ENCODE data around the gene RAPGEF2. TPM values are rescaled to one million over a fixed set of nuclear protein-coding genes. Genes with fewer than 3 reads are reported as not detected.

The RAPGEF2 gene
- total RNA-seq, 1 experiment from 2014 or later = 26.3 TPM

GRCh38 chr4:159101988-159102621, 774 bp upstream of the RAPGEF2 start:
- no peaks in the 10 kb centered on the region for H3K9me3 Mint-ChIP-seq (ENCODE audit: unreplicated experiment)
- H3K27me3 Mint-ChIP-seq (ENCODE audit: insufficient read depth, unreplicated experiment) = no peaks in the 10 kb centered on the region
- H3K36me3 Mint-ChIP-seq (ENCODE audit: insufficient read depth, unreplicated experiment) = peaks cover 5% of the 10 kb centered on the region
- ChIA-PET CTCF (no interaction called here), POLR2A (interaction anchor here (0.6 to 1.7 kb wide), 5 partner anchors 23 to 378 kb away, joined by 3 to 6 read pairs (median 3); no protein-coding TSS in a partner anchor)
- no peak for TF ChIP-seq CTCF (IDR thresholded peaks at IDR 0.05; ENCODE audit: unreplicated experiment)
- peaks cover 23% of the 10 kb centered on the region for H3K4me1 Mint-ChIP-seq (ENCODE audit: insufficient read depth, unreplicated experiment)
- no peak overlapping the region for H3K27ac Mint-ChIP-seq (ENCODE audit: low read depth, unreplicated experiment)
- BruUV-seq (replicated peaks) = TSS peak; percentile 19
- peak overlapping the region; percentile 93 for H3K4me3 Mint-ChIP-seq (ENCODE audit: unreplicated experiment)
- no peak for DNase-seq (ENCODE audit: unreplicated experiment)
- intact Hi-C loops (cut with micrococcal nuclease) = loop anchor here (2.0 to 5.0 kb wide), 3 partner anchors 230 to 379 kb away; partner anchors contain the start of gene PPID

- Mint-ChIP-seq H3K4me1 (ENCODE audit: insufficient read depth, unreplicated experiment) (peaks cover 28% of the 10 kb centered on the region), H3K27ac (ENCODE audit: low read depth, unreplicated experiment) (peak overlapping the region; percentile 89), H3K36me3 (ENCODE audit: insufficient read depth, unreplicated experiment) (peaks cover 5% of the 10 kb centered on the region), H3K9me3 (ENCODE audit: unreplicated experiment) (no peaks in the 10 kb centered on the region), H3K4me3 (ENCODE audit: unreplicated experiment) (peak overlapping the region; percentile 93), H3K27me3 (ENCODE audit: insufficient read depth, unreplicated experiment) (no peaks in the 10 kb centered on the region)
- intact Hi-C loops (cut with micrococcal nuclease) = loop anchor here (2.0 to 5.0 kb wide), 3 partner anchors 231 to 381 kb away; partner anchors contain the start of gene PPID
- ChIA-PET CTCF (interaction anchor here (0.7 to 1.1 kb wide), 2 partner anchors 20 to 111 kb away, joined by 3 to 4 read pairs; no protein-coding TSS in a partner anchor), POLR2A (interaction anchor here (0.6 to 2.7 kb wide), 6 partner anchors 12 to 306 kb away, joined by 3 to 19 read pairs (median 4); no protein-coding TSS in a partner anchor)
- peak; percentile 39 for DNase-seq (ENCODE audit: unreplicated experiment)
- no peak for TF ChIP-seq CTCF (IDR thresholded peaks at IDR 0.05; ENCODE audit: unreplicated experiment)
- BruUV-seq (replicated peaks) = no TSS peak
Measured at GRCh38 chr4:159103384-159103990, 608 bp downstream of the RAPGEF2 start.

GRCh38 chr4:159104694-159105414, 2.0 kb downstream of the RAPGEF2 start:
- no peak for TF ChIP-seq CTCF (IDR thresholded peaks at IDR 0.05; ENCODE audit: unreplicated experiment)
- CTCF ChIA-PET = interaction anchor here (0.7 to 1.3 kb wide), 6 partner anchors 10 to 107 kb away, joined by 3 to 6 read pairs (median 3); no protein-coding TSS in a partner anchor
- peaks cover 33% of the 10 kb centered on the region for H3K4me1 Mint-ChIP-seq (ENCODE audit: insufficient read depth, unreplicated experiment)

More at GRCh38 chr4:159104694-159105414, 2.0 kb downstream of the RAPGEF2 start:
- peak; percentile 68 for DNase-seq (ENCODE audit: unreplicated experiment)
- Mint-ChIP-seq H3K9me3 (ENCODE audit: unreplicated experiment) (no peaks in the 10 kb centered on the region), H3K4me3 (ENCODE audit: unreplicated experiment) (peak overlapping the region; percentile 93), H3K36me3 (ENCODE audit: insufficient read depth, unreplicated experiment) (peaks cover 5% of the 10 kb centered on the region), H3K27ac (ENCODE audit: low read depth, unreplicated experiment) (peak overlapping the region; percentile 87), H3K27me3 (ENCODE audit: insufficient read depth, unreplicated experiment) (no peaks in the 10 kb centered on the region)
- POLR2A ChIA-PET = interaction anchor here (0.6 to 3.8 kb wide), 19 partner anchors 12 to 248 kb away, joined by 3 to 19 read pairs (median 5); no protein-coding TSS in a partner anchor
- intact Hi-C loops (cut with micrococcal nuclease) = loop anchor here (1.0 to 5.0 kb wide), 3 partner anchors 70 to 233 kb away; no protein-coding TSS in a partner anchor
- BruUV-seq (replicated peaks) = no TSS peak

All from MCF 10A (cell line).